Gastrocnemius medialis (tissue), 4 donors: ENCODE data around the gene TBXT. TPM values are rescaled to one million over a fixed set of nuclear protein-coding genes. Genes with fewer than 3 reads are reported as not detected.
A peak's percentile ranks its signal among the peaks of the same experiment; 100 is the strongest.

Experiments used
- ATAC-seq, 2 donors: fragments of 150-250 bp; one replicate each; pipeline ENCODE4 v1.9.1; 2016
- DNase-seq, 2 donors: peaks; one replicate each; pipeline ENCODE4 v3.0.0-alpha.2; 2019
- H3K27ac ChIP-seq, 4 donors: fragments of 200-600 bp; sonication (generic); 1 replicate in 1 of 4; 2 replicates in 3 of 4; pipeline ENCODE4 v1.5.1; 2016 to 2018; ENCODE audit warnings: mild to moderate bottlenecking in 2 of 4, moderate library complexity in 1 of 4
- H3K27me3 ChIP-seq, 3 donors: fragments of 200-600 bp; sonication (generic) in 2 of 3; 1 replicate in 1 of 3; 2 replicates in 2 of 3; pipeline versions ENCODE4 v1.5.1 to v1.6.0; 2016 to 2019; ENCODE audit warnings: mild to moderate bottlenecking in 1 of 3, moderate library complexity in 1 of 3
- H3K36me3 ChIP-seq, 2 donors: fragments of 200-600 bp; sonication (generic) in 1 of 2; one replicate each; pipeline ENCODE4 v1.5.1; 2017 to 2018
- H3K4me1 ChIP-seq, 2 donors: fragments of 200-600 bp; sonication (generic) in 1 of 2; one replicate each; pipeline ENCODE4 v1.5.1; 2016 to 2017; ENCODE audit warnings: mild to moderate bottlenecking in 2 of 2
- H3K4me3 ChIP-seq, 4 donors: fragments of 200-600 bp; sonication (generic) in 3 of 4; 1 replicate in 1 of 4; 2 replicates in 3 of 4; pipeline ENCODE4 v1.5.1; 2016 to 2019; ENCODE audit warnings: mild to moderate bottlenecking in 2 of 4
- H3K9me3 ChIP-seq, 3 donors: fragments of 200-600 bp; sonication (generic) in 2 of 3; 1 replicate in 1 of 3; 2 replicates in 2 of 3; pipeline ENCODE4 v1.5.1; 2016 to 2019
- POLR2A ChIP-seq, 2 donors: fragments of 450-650 bp; IDR thresholded peaks; one replicate each; pipeline ENCODE4 v1.6.1; 2017; ENCODE audit warnings: antibody characterized with exemption in 2 of 2, mild to moderate bottlenecking in 2 of 2, moderate library complexity in 2 of 2
- in situ Hi-C, 4 donors: fragments of 200-750 bp; cut with MboI; loops; one replicate each; pipeline versions ENCODE4 v1.15.0 to v1.8.0; 2017; ENCODE audit warnings: low sequenced_read_pairs in 4 of 4
- intact Hi-C: fragments of 100-400 bp; cut with DNase I; formaldehyde crosslinking; loops from one replicate; pipeline ENCODE4 v1.15.1; 2023; ENCODE audit warnings: low total_unique reads
- total RNA-seq, 4 donors: library from RNA; depleted of rRNA; stranded (reverse); fragments of >200 nt; gene quantifications; one replicate each; pipeline versions ENCODE4 v1.1.0 to v1.2.3, GENCODE V29; 2016
- TF ChIP-seq, protein P1 (sequence below), 5 experiments: fragments of 450-650 bp in 3 of 5; fragments of 200-600 bp in 2 of 5; sonication (generic) in 2 of 5; IDR thresholded peaks in 4 of 5; conservative IDR thresholded peaks in 1 of 5; 1 replicate in 4 of 5; 2 replicates in 1 of 5; pipeline ENCODE4 v1.5.1; 2016 to 2019; ENCODE audit warnings: antibody characterized with exemption in 5 of 5, mild to moderate bottlenecking in 3 of 5, moderate library complexity in 3 of 5

The TBXT gene, protein sequence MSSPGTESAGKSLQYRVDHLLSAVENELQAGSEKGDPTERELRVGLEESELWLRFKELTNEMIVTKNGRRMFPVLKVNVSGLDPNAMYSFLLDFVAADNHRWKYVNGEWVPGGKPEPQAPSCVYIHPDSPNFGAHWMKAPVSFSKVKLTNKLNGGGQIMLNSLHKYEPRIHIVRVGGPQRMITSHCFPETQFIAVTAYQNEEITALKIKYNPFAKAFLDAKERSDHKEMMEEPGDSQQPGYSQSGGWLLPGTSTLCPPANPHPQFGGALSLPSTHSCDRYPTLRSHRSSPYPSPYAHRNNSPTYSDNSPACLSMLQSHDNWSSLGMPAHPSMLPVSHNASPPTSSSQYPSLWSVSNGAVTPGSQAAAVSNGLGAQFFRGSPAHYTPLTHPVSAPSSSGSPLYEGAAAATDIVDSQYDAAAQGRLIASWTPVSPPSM
- total RNA-seq, result not detected

DNA sequence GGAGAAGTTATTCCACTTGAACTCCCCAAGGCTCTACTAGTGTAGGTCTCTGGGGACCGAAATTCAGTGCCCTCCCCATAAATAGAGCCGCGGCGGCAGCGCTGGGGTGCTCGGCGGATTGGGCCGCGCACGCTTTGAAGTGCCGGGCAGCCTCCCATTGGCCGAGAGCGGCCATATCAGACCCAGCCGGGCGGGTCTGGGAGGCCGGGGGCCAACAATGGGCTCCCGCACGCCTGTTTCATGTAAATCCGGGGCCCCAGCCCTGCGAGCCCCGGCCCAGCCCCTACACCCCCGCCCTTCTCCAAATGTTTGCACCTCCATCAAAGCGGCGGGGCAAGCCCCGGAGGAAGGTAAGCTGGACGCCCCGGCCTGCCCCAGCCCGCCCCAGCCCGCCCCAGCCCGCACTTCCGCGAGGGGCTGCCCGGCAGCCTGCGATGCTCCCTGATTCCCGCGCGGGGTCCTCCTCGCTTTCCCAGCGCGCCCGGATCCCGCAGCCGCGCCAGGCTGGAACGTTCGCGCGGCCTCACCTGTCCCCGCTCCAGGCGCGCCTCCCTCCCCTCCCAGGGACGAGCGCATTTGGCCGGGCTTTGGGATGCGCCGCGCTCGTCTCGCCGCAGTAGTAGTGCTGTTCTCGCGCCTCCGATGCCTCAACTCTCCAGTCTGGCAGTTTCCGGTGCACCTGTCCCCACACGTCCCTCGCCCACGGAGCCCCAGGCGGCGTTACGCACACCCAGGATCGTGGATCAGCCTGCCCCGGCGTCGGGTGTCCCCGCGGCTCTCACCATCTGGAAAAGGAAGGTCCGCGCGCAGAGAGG is at the start of gene TBXT:
Gene TBXT, minus strand, starts transcription at position 51 of the 815 bp plus-strand sequence. CDS start 260 bp downstream, outside the sequence.
- ATAC-seq (no peak), DNase-seq (no peak)
- Histone ChIP-seq H3K9me3 (no peaks in the 10 kb centered on the region), H3K4me3 (peak within 1 kb of the TSS; percentile 13 to 36 (median 24)), H3K36me3 (no peaks in the 10 kb centered on the region), H3K27me3 (peaks cover 49 to 77% (median 58%) of the 10 kb centered on the region in 3 donors), H3K4me1 (peaks cover 0 to 6% of the 10 kb centered on the region in 2 donors), H3K27ac (no peak within 1 kb of the TSS)
- intact Hi-C loops, result no loop called here
- in situ Hi-C loops, result no loop called here
- no peak for TF ChIP-seq POLR2A (IDR thresholded peaks at IDR 0.05)
- TF ChIP-seq, protein P1, sequence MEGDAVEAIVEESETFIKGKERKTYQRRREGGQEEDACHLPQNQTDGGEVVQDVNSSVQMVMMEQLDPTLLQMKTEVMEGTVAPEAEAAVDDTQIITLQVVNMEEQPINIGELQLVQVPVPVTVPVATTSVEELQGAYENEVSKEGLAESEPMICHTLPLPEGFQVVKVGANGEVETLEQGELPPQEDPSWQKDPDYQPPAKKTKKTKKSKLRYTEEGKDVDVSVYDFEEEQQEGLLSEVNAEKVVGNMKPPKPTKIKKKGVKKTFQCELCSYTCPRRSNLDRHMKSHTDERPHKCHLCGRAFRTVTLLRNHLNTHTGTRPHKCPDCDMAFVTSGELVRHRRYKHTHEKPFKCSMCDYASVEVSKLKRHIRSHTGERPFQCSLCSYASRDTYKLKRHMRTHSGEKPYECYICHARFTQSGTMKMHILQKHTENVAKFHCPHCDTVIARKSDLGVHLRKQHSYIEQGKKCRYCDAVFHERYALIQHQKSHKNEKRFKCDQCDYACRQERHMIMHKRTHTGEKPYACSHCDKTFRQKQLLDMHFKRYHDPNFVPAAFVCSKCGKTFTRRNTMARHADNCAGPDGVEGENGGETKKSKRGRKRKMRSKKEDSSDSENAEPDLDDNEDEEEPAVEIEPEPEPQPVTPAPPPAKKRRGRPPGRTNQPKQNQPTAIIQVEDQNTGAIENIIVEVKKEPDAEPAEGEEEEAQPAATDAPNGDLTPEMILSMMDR (IDR thresholded peaks at IDR 0.05 in 4 of 5, conservative IDR thresholded peaks at IDR 0.05 in 1 of 5), result no peak

DNA sequence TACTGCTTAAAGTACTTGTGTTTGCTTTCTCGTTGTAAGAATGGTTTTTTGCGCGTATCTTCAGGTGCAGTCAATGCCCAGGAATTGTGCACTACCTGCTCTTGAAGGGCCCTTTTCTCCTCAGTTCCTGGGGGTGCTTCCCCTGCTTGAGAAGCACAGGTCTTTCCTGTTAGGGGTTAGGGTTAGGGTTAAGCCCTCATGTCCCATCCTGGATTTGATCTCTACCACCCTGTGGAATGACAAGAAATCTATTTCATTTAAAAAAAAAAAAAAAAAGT is 39.6 kb upstream of the TBXT start:
- Histone ChIP-seq H3K27ac (no peak overlapping the region), H3K36me3 (no peaks in the 10 kb centered on the region), H3K4me3 (no peak overlapping the region), H3K4me1 (no peaks in the 10 kb centered on the region), H3K27me3 (no peaks in the 10 kb centered on the region), H3K9me3 (no peaks in the 10 kb centered on the region)
- intact Hi-C loops, result no loop called here
- in situ Hi-C loops, result no loop called here
- ATAC-seq (no peak), DNase-seq (no peak)
- TF ChIP-seq POLR2A (IDR thresholded peaks at IDR 0.05), result no peak
- TF ChIP-seq, protein P1 (IDR thresholded peaks at IDR 0.05 in 4 of 5, conservative IDR thresholded peaks at IDR 0.05 in 1 of 5), result no peak

DNA sequence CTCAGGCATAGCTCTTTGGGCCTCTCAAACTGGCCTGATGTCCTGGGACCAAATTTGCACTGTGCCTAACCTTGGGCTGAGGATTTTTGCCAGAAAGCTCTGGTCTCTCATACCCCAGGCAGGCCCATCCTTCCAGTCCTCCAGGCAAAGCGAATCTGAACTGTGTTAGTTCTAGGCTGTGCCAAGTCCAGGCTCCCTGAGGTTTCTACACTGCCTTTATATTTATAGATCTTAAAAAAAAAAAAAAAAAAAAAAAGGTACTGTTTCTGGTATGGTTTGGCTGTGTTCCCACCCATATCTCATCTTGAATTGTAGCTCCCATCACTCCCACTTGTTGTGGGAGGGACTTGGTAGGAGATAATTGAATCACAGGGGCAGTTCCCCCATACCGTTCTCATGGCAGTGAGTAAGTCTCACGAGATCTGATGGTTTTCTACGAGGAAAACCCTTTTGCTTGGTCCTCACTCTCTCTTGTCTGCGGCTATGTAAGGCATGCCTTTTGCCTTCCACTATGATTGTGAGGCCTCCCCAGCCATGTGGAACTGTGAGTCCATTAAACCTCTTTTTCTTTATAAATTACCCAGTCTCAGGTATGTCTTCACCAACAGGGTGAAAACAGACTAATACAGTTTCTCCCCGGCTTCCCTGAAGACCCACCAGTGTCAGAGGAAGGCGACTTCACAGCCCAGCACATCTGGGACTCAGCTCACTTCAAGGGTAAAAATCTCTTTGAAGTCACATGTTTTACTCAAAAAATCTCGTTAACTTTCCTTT is 39.0 kb upstream of the TBXT start:
- no peaks in the 10 kb centered on the region for H3K27me3 ChIP-seq
- H3K4me1 ChIP-seq, result no peaks in the 10 kb centered on the region
- intact Hi-C loops (no loop called here), in situ Hi-C loops (no loop called here)
- DNase-seq (no peak), ATAC-seq (no peak)
- no peak for TF ChIP-seq POLR2A (IDR thresholded peaks at IDR 0.05)
- TF ChIP-seq, protein P1 (IDR thresholded peaks at IDR 0.05 in 4 of 5, conservative IDR thresholded peaks at IDR 0.05 in 1 of 5), result no peak
- H3K4me3 ChIP-seq, result no peak overlapping the region
- H3K27ac ChIP-seq, result no peak overlapping the region
- no peaks in the 10 kb centered on the region for H3K9me3 ChIP-seq
- H3K36me3 ChIP-seq, result no peaks in the 10 kb centered on the region

DNA sequence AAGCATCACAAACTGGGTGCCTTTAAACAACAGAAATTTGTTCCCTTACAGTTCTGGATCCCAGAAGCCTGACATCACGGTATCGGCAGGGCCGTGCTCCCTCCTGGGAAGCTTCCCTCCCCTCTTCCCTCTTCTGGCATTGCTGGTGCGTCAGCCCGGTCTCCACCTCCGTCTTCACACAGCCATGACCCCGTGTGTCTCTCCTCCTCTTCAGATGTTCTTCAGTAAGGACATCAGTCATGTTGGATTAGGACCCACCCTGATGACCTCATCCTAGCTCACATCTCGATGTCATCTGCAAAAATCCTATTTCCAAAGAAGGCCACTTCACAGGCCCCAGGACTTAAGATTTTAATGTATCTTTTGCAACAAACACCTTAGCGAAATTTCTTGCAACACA is 38.4 kb upstream of the TBXT start:
- Histone ChIP-seq H3K27ac (no peak overlapping the region), H3K36me3 (no peaks in the 10 kb centered on the region), H3K4me3 (no peak overlapping the region), H3K27me3 (no peaks in the 10 kb centered on the region), H3K9me3 (no peaks in the 10 kb centered on the region), H3K4me1 (no peaks in the 10 kb centered on the region)
- in situ Hi-C loops, result no loop called here
- DNase-seq, result no peak
- TF ChIP-seq, protein P1 (IDR thresholded peaks at IDR 0.05 in 4 of 5, conservative IDR thresholded peaks at IDR 0.05 in 1 of 5), result no peak
- no peak for TF ChIP-seq POLR2A (IDR thresholded peaks at IDR 0.05)
- intact Hi-C loops, result no loop called here
- ATAC-seq, result no peak
